Spleen (tissue), 7 donors: ENCODE data around the gene ACY1.

ENCODE experiments used
- CTCF ChIP-seq, 11 experiments: fragments of 200-600 bp in 7 of 11; fragments of 450-650 bp in 4 of 11; sonication (generic) in 4 of 11; IDR thresholded peaks in 8 of 11; conservative IDR thresholded peaks in 3 of 11; 1 replicate in 7 of 11; 2 replicates in 4 of 11; pipeline versions ENCODE4 v1.4.0 to v1.8.0; 2016 to 2021; ENCODE audit warnings: antibody characterized with exemption in 11 of 11, inconsistent platforms in 4 of 11, mild to moderate bottlenecking in 1 of 11
- POLR2A ChIP-seq, 3 donors: fragments of 450-650 bp; IDR thresholded peaks; one replicate each; pipeline ENCODE4 v1.5.1; 2017; ENCODE audit warnings: antibody characterized with exemption in 3 of 3, mild to moderate bottlenecking in 1 of 3
- POLR2AphosphoS5 ChIP-seq, 3 donors: sonication (generic); formaldehyde crosslinking; IDR thresholded peaks; one replicate each; pipeline ENCODE4 v1.5.1; 2017; ENCODE audit warnings: antibody characterized with exemption in 3 of 3
- donor health status: DM: no; HTN: no; CAD: no; lungs with moderate emphysema.
- donor health status: DM: no; HTN: no; CAD: no.
- donor health status: DM: no; HTN: no; CAD: no.

- TF ChIP-seq CTCF (IDR thresholded peaks at IDR 0.05 in 8 of 11, conservative IDR thresholded peaks at IDR 0.05 in 3 of 11) (no peak), POLR2A (IDR thresholded peaks at IDR 0.05) (no peak), POLR2AphosphoS5 (IDR thresholded peaks at IDR 0.05) (no peak)
These were observed 45.2 kb downstream of the ACY1 start for GRCh38 chr3:52028572-52028971.
